SJSA1 (cell line): Measurements from ENCODE around the gene SNX1. TPM values are rescaled to one million over a fixed set of nuclear protein-coding genes. Genes with fewer than 3 reads are reported as not detected.
"Not testable (repeated sequence)": the region's sequence is repeated elsewhere in the genome, so short reads cannot be mapped to it uniquely, and the experiment has no call there.

Experiments
- DNase-seq, 2 experiments: peaks; one replicate each; pipeline ENCODE4 v3.0.0-alpha.2; 2015 to 2020; ENCODE audit warnings: low spot score in 2 of 2, low read depth in 1 of 2
- H3K27ac ChIP-seq: fragments of 250-450 bp; sonication (Bioruptor Pico); 2 replicates; pipeline ENCODE4 v1.5.1; 2020; ENCODE audit warnings: mild to moderate bottlenecking, moderate library complexity
- H3K27me3 ChIP-seq: fragments of 250-450 bp; sonication (Bioruptor Pico); replicated peaks from 2 replicates; pipeline ENCODE4 v1.5.1; 2020; ENCODE audit warnings: mild to moderate bottlenecking, moderate library complexity
- H3K36me3 ChIP-seq: fragments of 250-450 bp; sonication (Bioruptor Pico); 2 replicates; pipeline ENCODE4 v1.5.1; 2020; ENCODE audit warnings: mild to moderate bottlenecking
- H3K4me1 ChIP-seq: fragments of 250-450 bp; sonication (Bioruptor Pico); replicated peaks from 2 replicates; pipeline ENCODE4 v1.6.1; 2021; ENCODE audit warnings: mild to moderate bottlenecking
- H3K4me3 ChIP-seq: fragments of 250-450 bp; sonication (Bioruptor Pico); 2 replicates; pipeline ENCODE4 v1.5.1; 2020; ENCODE audit warnings: mild to moderate bottlenecking
- H3K9me3 ChIP-seq: fragments of 250-450 bp; sonication (Bioruptor Pico); replicated peaks from 2 replicates; pipeline ENCODE4 v1.5.1; 2020; ENCODE audit warnings: mild to moderate bottlenecking
- total RNA-seq: library from RNA; depleted of rRNA; stranded (reverse); fragments of >200 nt; shearing (Covaris generic); gene quantifications from 2 replicates; pipeline ENCODE4 v1.2.3, GENCODE V29; 2014

Gene SNX1
- total RNA-seq, 1 experiment from 2014 or later, result 39.5 TPM

GRCh38 chr15:64066451-64066850 is 29.3 kb upstream of the SNX1 start:
- H3K4me1 ChIP-seq, result peaks cover 7% of the 10 kb centered on the region
- no peak for DNase-seq
- H3K4me3 ChIP-seq, result no peak overlapping the region
- no peak overlapping the region for H3K27ac ChIP-seq
- H3K36me3 ChIP-seq, result no peaks in the 10 kb centered on the region
- no peaks in the 10 kb centered on the region for H3K27me3 ChIP-seq
- no peaks in the 10 kb centered on the region for H3K9me3 ChIP-seq

- Histone ChIP-seq H3K4me3 (no peak overlapping the region), H3K9me3 (no peaks in the 10 kb centered on the region), H3K27me3 (no peaks in the 10 kb centered on the region), H3K27ac (no peak overlapping the region), H3K4me1 (peaks cover 17% of the 10 kb centered on the region), H3K36me3 (peaks cover 3% of the 10 kb centered on the region)
- DNase-seq, result peak; percentile 61 to 70
These were observed 28.2 kb upstream of the SNX1 start for GRCh38 chr15:64067564-64068030.

- no peak overlapping the region for H3K4me3 ChIP-seq
- H3K27me3 ChIP-seq, result no peaks in the 10 kb centered on the region
- no peak for DNase-seq
- H3K27ac ChIP-seq, result no peak overlapping the region
- H3K9me3 ChIP-seq, result no peaks in the 10 kb centered on the region
- peaks cover 3% of the 10 kb centered on the region for H3K36me3 ChIP-seq
- peaks cover 20% of the 10 kb centered on the region for H3K4me1 ChIP-seq
These were observed 27.6 kb upstream of the SNX1 start for GRCh38 chr15:64068133-64068532.

GRCh38 chr15:64070106-64070505 is 25.7 kb upstream of the SNX1 start:
- Histone ChIP-seq H3K27me3 (no peaks in the 10 kb centered on the region), H3K36me3 (peaks cover 15% of the 10 kb centered on the region), H3K4me1 (peaks cover 20% of the 10 kb centered on the region), H3K4me3 (no peak overlapping the region), H3K9me3 (no peaks in the 10 kb centered on the region), H3K27ac (no peak overlapping the region)
- no peak for DNase-seq

GRCh38 chr15:64070965-64071851 is 24.6 kb upstream of the SNX1 start:
- no peak overlapping the region for H3K27ac ChIP-seq
- peak in 1 of 2 experiments; percentile 12 for DNase-seq
- peaks cover 20% of the 10 kb centered on the region for H3K4me1 ChIP-seq
- H3K4me3 ChIP-seq, result no peak overlapping the region
- no peaks in the 10 kb centered on the region for H3K9me3 ChIP-seq
- H3K36me3 ChIP-seq, result peaks cover 17% of the 10 kb centered on the region
- H3K27me3 ChIP-seq, result no peaks in the 10 kb centered on the region

- Histone ChIP-seq H3K36me3 (peaks cover 17% of the 10 kb centered on the region), H3K4me1 (peaks cover 20% of the 10 kb centered on the region), H3K9me3 (no peaks in the 10 kb centered on the region), H3K4me3 (no peak overlapping the region), H3K27me3 (no peaks in the 10 kb centered on the region), H3K27ac (no peak overlapping the region)
- DNase-seq, result no peak
These were observed 23.6 kb upstream of the SNX1 start for GRCh38 chr15:64071931-64072765.

- no peak overlapping the region for H3K4me3 ChIP-seq
- no peak overlapping the region for H3K27ac ChIP-seq
- peaks cover 17% of the 10 kb centered on the region for H3K36me3 ChIP-seq
- H3K9me3 ChIP-seq, result no peaks in the 10 kb centered on the region
- H3K27me3 ChIP-seq, result no peaks in the 10 kb centered on the region
- DNase-seq, result no peak
- H3K4me1 ChIP-seq, result peaks cover 15% of the 10 kb centered on the region
These were observed 23.0 kb upstream of the SNX1 start for GRCh38 chr15:64072812-64073211.

GRCh38 chr15:64073496-64073895 is 22.3 kb upstream of the SNX1 start:
- H3K27ac ChIP-seq, H3K4me3 ChIP-seq, H3K27me3 ChIP-seq, DNase-seq, H3K9me3 ChIP-seq: not testable (repeated sequence)
- peaks cover 17% of the 10 kb centered on the region for H3K36me3 ChIP-seq
- H3K4me1 ChIP-seq, result peaks cover 15% of the 10 kb centered on the region

- H3K9me3 ChIP-seq, result no peaks in the 10 kb centered on the region
- H3K4me3 ChIP-seq, result no peak overlapping the region
- H3K4me1 ChIP-seq, result no peaks in the 10 kb centered on the region
- H3K36me3 ChIP-seq, result peaks cover 24% of the 10 kb centered on the region
- no peak overlapping the region for H3K27ac ChIP-seq
- DNase-seq, result no peak
- no peaks in the 10 kb centered on the region for H3K27me3 ChIP-seq
These were observed 13.0 kb upstream of the SNX1 start for GRCh38 chr15:64082757-64083156.

GRCh38 chr15:64089543-64090280 is 6.1 kb upstream of the SNX1 start:
- peaks cover 16% of the 10 kb centered on the region for H3K4me1 ChIP-seq
- H3K9me3 ChIP-seq, result no peaks in the 10 kb centered on the region
- H3K4me3 ChIP-seq, result no peak overlapping the region
- H3K27me3 ChIP-seq, result no peaks in the 10 kb centered on the region
- H3K36me3 ChIP-seq, result peaks cover 26% of the 10 kb centered on the region
- H3K27ac ChIP-seq, result no peak overlapping the region
- DNase-seq, result no peak

- no peaks in the 10 kb centered on the region for H3K27me3 ChIP-seq
- H3K4me3 ChIP-seq, result no peak overlapping the region
These were observed 5.3 kb upstream of the SNX1 start for GRCh38 chr15:64090527-64090926.

GRCh38 chr15:64092075-64092820 is 3.5 kb upstream of the SNX1 start:
- H3K4me3 ChIP-seq, result peak overlapping the region; percentile 59; the same call in 1 of the 2 replicates
- H3K9me3 ChIP-seq, result no peaks in the 10 kb centered on the region
- peaks cover 29% of the 10 kb centered on the region for H3K4me1 ChIP-seq
- peaks cover 28% of the 10 kb centered on the region for H3K36me3 ChIP-seq
- no peak for DNase-seq
- no peaks in the 10 kb centered on the region for H3K27me3 ChIP-seq
- no peak overlapping the region for H3K27ac ChIP-seq

More at GRCh38 chr15:64090527-64090926, 5.3 kb upstream of the SNX1 start:
- H3K9me3 ChIP-seq, result no peaks in the 10 kb centered on the region
- peaks cover 26% of the 10 kb centered on the region for H3K36me3 ChIP-seq
- no peak overlapping the region for H3K27ac ChIP-seq
- no peak for DNase-seq
- H3K4me1 ChIP-seq, result peaks cover 24% of the 10 kb centered on the region
